Measurements from ENCODE around the gene SEPTIN5. TPM values are rescaled to one million over a fixed set of nuclear protein-coding genes. Genes with fewer than 3 reads are reported as not detected.
A peak's percentile ranks its signal among the peaks of the same experiment; 100 is the strongest.

SEPTIN5 gene
- total and polyA plus RNA-seq, 7 donors, result 1.2 to 26.0 (median 6.2) TPM

DNA sequence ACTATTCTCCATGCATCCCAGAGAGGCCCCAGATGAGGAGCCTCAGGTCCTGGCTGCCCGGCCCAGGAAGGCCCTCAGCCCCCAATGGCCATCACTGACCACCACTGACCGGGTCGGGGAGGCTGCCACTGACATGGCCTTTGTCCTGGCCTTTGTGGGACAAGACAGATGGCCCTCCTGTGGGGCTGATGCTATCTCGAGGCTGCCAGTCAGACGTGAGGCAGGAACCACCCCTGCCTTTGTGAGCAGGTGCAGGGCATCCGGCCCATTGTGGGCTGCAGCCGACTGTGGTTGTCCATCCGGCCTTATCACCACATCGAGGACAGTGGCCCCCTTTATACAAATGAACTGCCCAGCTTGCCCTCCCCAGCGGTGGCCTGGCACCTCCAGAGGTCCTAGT, 14.5 kb downstream of the SEPTIN5 start:
- H3K27me3 ChIP-seq, result peaks cover 2 to 24% (median 8%) of the 10 kb centered on the region in 3 donors
- H3K27ac ChIP-seq, result no peak overlapping the region
- TF ChIP-seq POLR2AphosphoS5 (IDR thresholded peaks at IDR 0.05) (no peak), EP300 (IDR thresholded peaks at IDR 0.05) (no peak)
- TF ChIP-seq, protein P1, sequence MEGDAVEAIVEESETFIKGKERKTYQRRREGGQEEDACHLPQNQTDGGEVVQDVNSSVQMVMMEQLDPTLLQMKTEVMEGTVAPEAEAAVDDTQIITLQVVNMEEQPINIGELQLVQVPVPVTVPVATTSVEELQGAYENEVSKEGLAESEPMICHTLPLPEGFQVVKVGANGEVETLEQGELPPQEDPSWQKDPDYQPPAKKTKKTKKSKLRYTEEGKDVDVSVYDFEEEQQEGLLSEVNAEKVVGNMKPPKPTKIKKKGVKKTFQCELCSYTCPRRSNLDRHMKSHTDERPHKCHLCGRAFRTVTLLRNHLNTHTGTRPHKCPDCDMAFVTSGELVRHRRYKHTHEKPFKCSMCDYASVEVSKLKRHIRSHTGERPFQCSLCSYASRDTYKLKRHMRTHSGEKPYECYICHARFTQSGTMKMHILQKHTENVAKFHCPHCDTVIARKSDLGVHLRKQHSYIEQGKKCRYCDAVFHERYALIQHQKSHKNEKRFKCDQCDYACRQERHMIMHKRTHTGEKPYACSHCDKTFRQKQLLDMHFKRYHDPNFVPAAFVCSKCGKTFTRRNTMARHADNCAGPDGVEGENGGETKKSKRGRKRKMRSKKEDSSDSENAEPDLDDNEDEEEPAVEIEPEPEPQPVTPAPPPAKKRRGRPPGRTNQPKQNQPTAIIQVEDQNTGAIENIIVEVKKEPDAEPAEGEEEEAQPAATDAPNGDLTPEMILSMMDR (IDR thresholded peaks at IDR 0.05), result no peak
- H3K9me3 ChIP-seq, result no peaks in the 10 kb centered on the region
- H3K36me3 ChIP-seq, result no peaks in the 10 kb centered on the region
- DNase-seq, result no peak
- intact Hi-C loops (cut with DNase I), result no loop called here
- H3K4me1 ChIP-seq, result peaks cover 0 to 14% (median 8%) of the 10 kb centered on the region in 4 donors
- 65 to 77% methylated on average over 10 of the region's 10 CpGs for WGBS, 2 donors
- no peak overlapping the region for H3K4me3 ChIP-seq

DNA sequence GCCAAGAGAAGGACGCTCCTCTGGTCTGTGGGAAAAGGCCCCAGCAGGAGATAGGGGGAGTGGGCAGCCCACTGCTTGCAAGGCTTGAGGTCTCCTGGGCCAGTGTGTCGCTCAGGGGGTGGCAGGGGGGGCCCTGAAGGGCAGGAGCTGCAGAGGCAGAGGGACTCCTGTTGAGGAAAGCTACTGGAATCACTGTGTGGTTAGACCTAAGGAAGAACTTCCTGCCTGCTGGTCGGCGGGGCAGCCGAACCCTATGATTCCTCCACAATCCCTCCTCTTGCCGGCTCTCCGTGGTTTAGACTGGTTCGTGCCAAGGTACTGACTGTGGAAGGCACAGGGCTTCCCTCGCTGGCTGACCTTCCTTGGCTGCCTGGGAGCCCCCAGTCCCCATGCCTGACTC, 15.2 kb downstream of the SEPTIN5 start:
- no peak for TF ChIP-seq POLR2AphosphoS5 (IDR thresholded peaks at IDR 0.05)
- no peak for TF ChIP-seq POLR2A (IDR thresholded peaks at IDR 0.05)
- TF ChIP-seq, protein P1 (IDR thresholded peaks at IDR 0.05), result no peak
- TF ChIP-seq EP300 (IDR thresholded peaks at IDR 0.05), result no peak
- no peak for DNase-seq
- intact Hi-C loops (cut with DNase I), result no loop called here
- H3K9me3 ChIP-seq, result no peaks in the 10 kb centered on the region
- no peak overlapping the region for H3K27ac ChIP-seq
- H3K4me3 ChIP-seq, result no peak overlapping the region
- H3K36me3 ChIP-seq, result no peaks in the 10 kb centered on the region
- WGBS, 2 donors, result 72 to 83% methylated on average over 9 of the region's 9 CpGs
- peaks cover 0 to 18% (median 8%) of the 10 kb centered on the region in 3 donors for H3K27me3 ChIP-seq
- H3K4me1 ChIP-seq, result peaks cover 0 to 10% (median 6%) of the 10 kb centered on the region in 4 donors

DNA sequence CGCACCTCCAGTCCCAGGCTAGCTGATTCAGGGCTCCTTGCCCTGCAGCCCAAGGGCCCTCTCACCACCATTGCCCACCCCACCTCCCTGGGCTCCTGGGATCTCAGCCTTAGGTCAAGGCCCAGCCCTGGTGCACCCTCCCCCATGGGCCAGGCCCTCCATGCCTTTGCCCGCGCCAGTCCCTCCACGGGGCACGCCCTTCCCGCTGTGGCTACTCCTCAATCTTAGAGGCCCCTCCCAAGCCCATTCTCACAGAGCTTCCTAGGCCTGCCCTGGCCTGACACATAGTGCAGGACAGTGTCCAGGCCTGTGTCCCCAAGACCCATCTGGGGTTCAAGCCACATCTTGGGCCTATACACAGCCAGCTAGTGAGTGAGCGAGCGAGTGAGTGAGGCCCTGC, 15.9 kb downstream of the SEPTIN5 start:
- H3K9me3 ChIP-seq, result no peaks in the 10 kb centered on the region
- intact Hi-C loops (cut with DNase I), result loop anchor here (1.0 kb wide), 1 partner anchor 180 kb away; no protein-coding TSS in a partner anchor
- no peak overlapping the region for H3K4me3 ChIP-seq
- peaks cover 0 to 11% (median 8%) of the 10 kb centered on the region in 3 donors for H3K27me3 ChIP-seq
- no peak overlapping the region for H3K27ac ChIP-seq
- WGBS, 2 donors, result 64 to 83% methylated on average over 8 of the region's 8 CpGs
- peaks cover 0 to 10% (median 6%) of the 10 kb centered on the region in 4 donors for H3K4me1 ChIP-seq
- no peak for DNase-seq
- H3K36me3 ChIP-seq, result no peaks in the 10 kb centered on the region
- no peak for TF ChIP-seq POLR2AphosphoS5 (IDR thresholded peaks at IDR 0.05)
- TF ChIP-seq POLR2A (IDR thresholded peaks at IDR 0.05), result no peak
- TF ChIP-seq, protein P1 (IDR thresholded peaks at IDR 0.05), result no peak
- no peak for TF ChIP-seq EP300 (IDR thresholded peaks at IDR 0.05)

DNA sequence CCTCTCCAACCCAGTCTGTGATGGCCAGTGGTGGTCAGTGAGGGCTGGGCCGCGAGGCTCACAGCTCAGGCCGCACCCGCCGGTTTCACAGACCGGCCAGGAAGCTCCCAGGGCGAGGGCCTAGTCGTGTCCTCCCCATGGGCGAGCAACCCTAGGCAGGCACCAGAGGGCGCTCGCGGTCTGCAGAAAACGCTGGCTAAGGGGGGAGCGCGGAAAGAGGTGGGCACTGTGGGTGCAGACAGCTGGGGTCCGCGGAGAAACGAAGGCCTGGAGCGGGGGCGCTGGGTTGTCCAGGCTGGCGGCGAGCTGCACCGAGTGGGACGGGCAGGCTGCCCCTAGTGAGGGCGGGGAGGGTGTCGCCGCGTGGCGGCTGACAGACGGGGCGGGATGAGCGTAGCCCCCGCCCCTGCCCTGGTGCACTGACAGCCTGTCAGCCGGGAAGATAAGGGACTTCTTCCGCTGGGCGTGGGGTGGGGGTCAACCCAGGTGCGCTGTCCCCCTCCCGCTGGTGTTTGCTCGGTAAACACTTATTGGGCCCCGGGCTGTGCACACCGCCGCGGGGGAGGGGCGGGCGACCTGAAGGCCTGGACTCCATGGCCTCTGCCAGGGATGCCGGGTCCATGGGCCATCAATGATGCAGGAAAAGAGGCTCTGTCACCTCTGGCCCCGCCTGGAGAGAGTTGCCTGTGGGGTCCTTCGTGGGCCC, 16.5 kb downstream of the SEPTIN5 start:
- Histone ChIP-seq H3K27ac (no peak overlapping the region), H3K27me3 (peaks cover 0 to 9% (median 8%) of the 10 kb centered on the region in 3 donors), H3K4me3 (peak overlapping the region in 3 of 4 donors; percentile 26 to 44 (median 42)), H3K4me1 (peaks cover 0 to 10% (median 6%) of the 10 kb centered on the region in 4 donors), H3K9me3 (no peaks in the 10 kb centered on the region), H3K36me3 (no peaks in the 10 kb centered on the region)
- WGBS, 2 donors, result 2 to 4% methylated on average over 48 of the region's 48 CpGs
- intact Hi-C loops (cut with DNase I), result loop anchor here (1.0 kb wide), 1 partner anchor 179 kb away; no protein-coding TSS in a partner anchor
- DNase-seq, result peak; percentile 90
- TF ChIP-seq, protein P1 (IDR thresholded peaks at IDR 0.05), result peak; percentile 94 to 97 (median 95)
- TF ChIP-seq POLR2AphosphoS5 (IDR thresholded peaks at IDR 0.05), result no peak
- TF ChIP-seq EP300 (IDR thresholded peaks at IDR 0.05), result no peak

Data from sigmoid colon (tissue), 7 donors.